ENCODE measurements around the gene CUX1.

CUX1 gene

GRCh38 chr7:102248456-102249395 lies 431.3 kb downstream of the CUX1 start:
- DNase-seq (ENCODE audit: low spot score): no peak

- no peak for DNase-seq (ENCODE audit: low spot score)
These were observed 434.3 kb downstream of the CUX1 start for GRCh38 chr7:102251531-102252365.

- DNase-seq (ENCODE audit: low spot score): no peak
These were observed 435.0 kb downstream of the CUX1 start for GRCh38 chr7:102252366-102252982.

GRCh38 chr7:102253066-102253972 lies 435.9 kb downstream of the CUX1 start:
- DNase-seq (ENCODE audit: low spot score): no peak

GRCh38 chr7:102253973-102254370 lies 436.5 kb downstream of the CUX1 start:
- no peak for DNase-seq (ENCODE audit: low spot score)

GRCh38 chr7:102254521-102254920 lies 437.1 kb downstream of the CUX1 start:
- no peak for DNase-seq (ENCODE audit: low spot score)

- no peak for DNase-seq (ENCODE audit: low spot score)
These were observed 438.1 kb downstream of the CUX1 start for GRCh38 chr7:102255501-102255900.

GRCh38 chr7:102255916-102256315 lies 438.5 kb downstream of the CUX1 start:
- DNase-seq (ENCODE audit: low spot score): no peak

GRCh38 chr7:102258073-102258748 lies 440.8 kb downstream of the CUX1 start:
- DNase-seq (ENCODE audit: low spot score): no peak

GRCh38 chr7:102258749-102259107 lies 441.3 kb downstream of the CUX1 start:
- no peak for DNase-seq (ENCODE audit: low spot score)

- DNase-seq (ENCODE audit: low spot score): no peak
These were observed 443.4 kb downstream of the CUX1 start for GRCh38 chr7:102260856-102261255.

GRCh38 chr7:102261451-102261850 lies 444.0 kb downstream of the CUX1 start:
- DNase-seq (ENCODE audit: low spot score): no peak

- DNase-seq (ENCODE audit: low spot score): no peak
These were observed 445.1 kb downstream of the CUX1 start for GRCh38 chr7:102262546-102262945.

- no peak for DNase-seq (ENCODE audit: low spot score)
These were observed 447.0 kb downstream of the CUX1 start for GRCh38 chr7:102264367-102264891.

GRCh38 chr7:102266541-102266940 lies 449.1 kb downstream of the CUX1 start:
- DNase-seq (ENCODE audit: low spot score): no peak

- DNase-seq (ENCODE audit: low spot score): no peak
These were observed 451.2 kb downstream of the CUX1 start for GRCh38 chr7:102268635-102269034.

- no peak for DNase-seq (ENCODE audit: low spot score)
These were observed 452.9 kb downstream of the CUX1 start for GRCh38 chr7:102270178-102270887.

- no peak for DNase-seq (ENCODE audit: low spot score)
These were observed 453.9 kb downstream of the CUX1 start for GRCh38 chr7:102271158-102271798.

Data from putamen (tissue), 1 donor.